UCSD-AML1 (cell line): ENCODE data around the gene DNAJC16.
"Not testable (repeated sequence)": the region's sequence is repeated elsewhere in the genome, so short reads cannot be mapped to it uniquely, and the experiment has no call there.

ENCODE experiments used
- DNase-seq: peaks from one replicate; lab custom pipeline; 2025; ENCODE audit not compliant: unreplicated experiment; lab: John Stamatoyannopoulos, UW

Gene DNAJC16

GRCh38 chr1:15506831-15507230, 19.8 kb upstream of the DNAJC16 start:
- DNase-seq, result no peak

- no peak for DNase-seq
These were observed 19.4 kb upstream of the DNAJC16 start for GRCh38 chr1:15507278-15507677.

GRCh38 chr1:15508700-15509487, 17.8 kb upstream of the DNAJC16 start:
- DNase-seq, result no peak

- no peak for DNase-seq
These were observed 17.1 kb upstream of the DNAJC16 start for GRCh38 chr1:15509586-15509985.

GRCh38 chr1:15510611-15511405, 15.8 kb upstream of the DNAJC16 start:
- DNase-seq, result no peak

GRCh38 chr1:15513192-15513591, 13.5 kb upstream of the DNAJC16 start:
- DNase-seq, result no peak

GRCh38 chr1:15513919-15514318, 12.7 kb upstream of the DNAJC16 start:
- DNase-seq, result no peak

GRCh38 chr1:15514557-15514956, 12.1 kb upstream of the DNAJC16 start:
- DNase-seq, result not testable (repeated sequence)

- no peak for DNase-seq
These were observed 11.5 kb upstream of the DNAJC16 start for GRCh38 chr1:15515022-15515663.

GRCh38 chr1:15519625-15520024, 7.0 kb upstream of the DNAJC16 start:
- DNase-seq, result no peak

GRCh38 chr1:15521206-15521906, 5.3 kb upstream of the DNAJC16 start:
- not testable (repeated sequence) for DNase-seq

GRCh38 chr1:15522551-15522950, 4.1 kb upstream of the DNAJC16 start:
- DNase-seq, result no peak

- no peak for DNase-seq
These were observed 3.3 kb upstream of the DNAJC16 start for GRCh38 chr1:15523104-15524020.

GRCh38 chr1:15524021-15524282, 2.7 kb upstream of the DNAJC16 start, which contains the start of gene CASP9:
CASP9 (minus strand) TSS chr1:15524215; CDS start chr1:15524200, 15 bp downstream.
- no peak for DNase-seq

GRCh38 chr1:15524283-15525049, 2.2 kb upstream of the DNAJC16 start:
- DNase-seq, result peak; percentile 100

- DNase-seq, result no peak
These were observed 1.3 kb upstream of the DNAJC16 start for GRCh38 chr1:15525050-15526020.

- DNase-seq, result no peak
These were observed 593 bp upstream of the DNAJC16 start for GRCh38 chr1:15526021-15526489.

GRCh38 chr1:15531003-15531402, 4.4 kb downstream of the DNAJC16 start:
- no peak for DNase-seq
